GM23248 (cell line): ENCODE data around the gene CCT3.

Source experiments
- EZH2 ChIP-seq: fragments of 200-600 bp; sonication (generic); IDR thresholded peaks from 2 replicates; pipeline ENCODE4 v1.6.1; 2018; ENCODE audit warnings: antibody characterized with exemption, mild to moderate bottlenecking; ENCODE audit not compliant: insufficient read depth, poor library complexity, severe bottlenecking
- EZH2phosphoT487 ChIP-seq: fragments of 200-600 bp; sonication (generic); IDR thresholded peaks from 2 replicates; pipeline ENCODE4 v1.6.1; 2018; ENCODE audit warnings: antibody characterized with exemption, moderate library complexity, mild to moderate bottlenecking, low read depth; ENCODE audit not compliant: insufficient read depth

- no peak for TF ChIP-seq EZH2phosphoT487
- no peak for TF ChIP-seq EZH2
Observed at GRCh38 chr1:156373546-156373945, 35.5 kb upstream of the CCT3 start.
